GM23338 (cell line): Measurements from ENCODE around the gene KLHL40. TPM values are rescaled to one million over a fixed set of nuclear protein-coding genes. Genes with fewer than 3 reads are reported as not detected.

Source experiments
- ATAC-seq: fragments of 200-7000 bp; cut with Tn5 transposase; 3 replicates; pipeline ENCODE4 v1.9.1; 2020
- DNase-seq: peaks from one replicate; pipeline ENCODE4 v3.0.0-alpha.2; 2015; ENCODE audit warnings: low spot score
- H2AFZ ChIP-seq: fragments of 200-600 bp; sonication (generic); 2 replicates; pipeline ENCODE4 v1.8.0; 2016; ENCODE audit warnings: antibody characterized with exemption, mild to moderate bottlenecking, moderate library complexity
- H3F3A ChIP-seq: fragments of 200-600 bp; sonication (generic); replicated peaks from 2 replicates; pipeline ENCODE4 v1.8.0; 2017; ENCODE audit warnings: antibody characterized with exemption, mixed run types, low read depth
- H3K27ac ChIP-seq: fragments of 200-600 bp; sonication (generic); 2 replicates; pipeline ENCODE4 v1.6.1; 2016; ENCODE audit warnings: low read depth
- H3K27me3 ChIP-seq: fragments of 200-600 bp; sonication (generic); 2 replicates; pipeline ENCODE4 v1.8.0; 2016; ENCODE audit warnings: mild to moderate bottlenecking, mixed run types, moderate library complexity; ENCODE audit not compliant: insufficient read depth
- H3K36me3 ChIP-seq: fragments of 200-600 bp; sonication (generic); 2 replicates; pipeline ENCODE4 v1.8.0; 2016; ENCODE audit warnings: mild to moderate bottlenecking; ENCODE audit not compliant: insufficient read depth
- H3K4me1 ChIP-seq: fragments of 200-600 bp; sonication (generic); 2 replicates; pipeline ENCODE4 v1.8.0; 2016; ENCODE audit warnings: mild to moderate bottlenecking, moderate library complexity; ENCODE audit not compliant: insufficient read depth
- H3K4me2 ChIP-seq: fragments of 200-600 bp; sonication (generic); 2 replicates; pipeline ENCODE4 v1.7.1; 2017; ENCODE audit warnings: mixed run types
- H3K4me3 ChIP-seq: fragments of 200-600 bp; sonication (generic); 2 replicates; pipeline ENCODE4 v1.6.1; 2016; ENCODE audit warnings: mixed run types
- H3K79me2 ChIP-seq: fragments of 200-600 bp; sonication (generic); replicated peaks from 2 replicates; pipeline ENCODE4 v1.8.0; 2017; ENCODE audit warnings: mild to moderate bottlenecking; ENCODE audit not compliant: insufficient read depth
- H3K9me2 ChIP-seq: fragments of 200-600 bp; sonication (generic); 2 replicates; pipeline ENCODE4 v1.8.0; 2017; ENCODE audit not compliant: insufficient read depth
- H4K20me1 ChIP-seq: fragments of 200-600 bp; sonication (generic); replicated peaks from 2 replicates; pipeline ENCODE4 v1.8.0; 2017; ENCODE audit warnings: mild to moderate bottlenecking; ENCODE audit not compliant: insufficient read depth
- H3K27ac Mint-ChIP-seq: 2 replicates; pipeline ENCODE4 v1.8.0; 2020; ENCODE audit warnings: inconsistent platforms, mild to moderate bottlenecking, moderate library complexity, mixed read lengths
- H3K27me3 Mint-ChIP-seq: 3 replicates; pipeline ENCODE4 v1.8.0; 2022; ENCODE audit warnings: low read depth, mild to moderate bottlenecking, moderate library complexity, mixed read lengths, inconsistent platforms; ENCODE audit not compliant: insufficient read depth, poor library complexity
- H3K36me3 Mint-ChIP-seq: 3 replicates; pipeline ENCODE4 v1.8.0; 2021; ENCODE audit warnings: low read depth, mild to moderate bottlenecking, inconsistent platforms, moderate library complexity, mixed read lengths
- H3K4me1 Mint-ChIP-seq: 3 replicates; pipeline ENCODE4 v1.8.0; 2020; ENCODE audit warnings: mild to moderate bottlenecking, inconsistent platforms, mixed read lengths
- H3K4me3 Mint-ChIP-seq: 3 replicates; pipeline ENCODE4 v1.8.0; 2021; ENCODE audit warnings: moderate library complexity, mild to moderate bottlenecking, inconsistent platforms, mixed read lengths
- H3K9me3 Mint-ChIP-seq: 3 replicates; pipeline ENCODE4 v1.8.0; 2020; ENCODE audit warnings: moderate library complexity, mild to moderate bottlenecking, inconsistent platforms, mixed read lengths
- ETS1 ChIP-seq: IDR thresholded peaks from 2 replicates; pipeline ENCODE4 v1.6.1; 2016; ENCODE audit warnings: antibody characterized with exemption
- EZH2 ChIP-seq: fragments of 200-600 bp; sonication (generic); IDR thresholded peaks from one replicate; pipeline ENCODE4 v1.8.0; 2017; ENCODE audit warnings: antibody characterized with exemption, mild to moderate bottlenecking, low read depth; ENCODE audit not compliant: unreplicated experiment
- EZH2phosphoT487 ChIP-seq: fragments of 200-600 bp; sonication (generic); IDR thresholded peaks from one replicate; pipeline ENCODE4 v1.8.1; 2018; ENCODE audit warnings: antibody characterized with exemption; ENCODE audit not compliant: unreplicated experiment
- JUNB ChIP-seq: IDR thresholded peaks from one replicate; pipeline ENCODE4 v1.6.1; 2016; ENCODE audit warnings: antibody characterized with exemption; ENCODE audit not compliant: unreplicated experiment
- POLR2AphosphoS5 ChIP-seq: IDR thresholded peaks from 2 replicates; pipeline ENCODE4 v1.6.1; 2016; ENCODE audit warnings: antibody characterized with exemption, low read depth
- STAT1 ChIP-seq: IDR thresholded peaks from one replicate; pipeline ENCODE4 v1.6.1; 2016; ENCODE audit warnings: antibody characterized with exemption; ENCODE audit not compliant: unreplicated experiment
- ZNF114 ChIP-seq: fragments of 250-450 bp; sonication (Bioruptor Pico); IDR thresholded peaks from 2 replicates; pipeline ENCODE4 v1.5.0; 2020; ENCODE audit warnings: mild to moderate bottlenecking, moderate library complexity
- ZNF331 ChIP-seq: fragments of 250-450 bp; sonication (Bioruptor Pico); IDR thresholded peaks from 2 replicates; pipeline ENCODE4 v1.5.0; 2020; ENCODE audit warnings: low read depth, mild to moderate bottlenecking, moderate library complexity
- ZNF462 ChIP-seq: fragments of 250-450 bp; sonication (Bioruptor Pico); IDR thresholded peaks from 2 replicates; pipeline ENCODE4 v1.5.0; 2020; ENCODE audit warnings: mild to moderate bottlenecking, moderate library complexity
- polyA plus RNA-seq: library from polyadenylated mRNA; unstranded; fragments of >200 nt; fragmentation: Nextera tagmentation; extraction: Ambion mirVana; gene quantifications from 2 replicates; pipeline ENCODE4 v1.2.1, GENCODE V29; 2016
- total RNA-seq: library from RNA; depleted of rRNA; stranded (reverse); fragments of >200 nt; shearing (Covaris generic); gene quantifications from 2 replicates; pipeline ENCODE4 v1.2.3, GENCODE V29; 2014
- TF ChIP-seq, protein P1 (sequence below): IDR thresholded peaks from one replicate; pipeline ENCODE4 v1.6.1; 2018; ENCODE audit warnings: antibody characterized with exemption; ENCODE audit not compliant: unreplicated experiment

The KLHL40 gene
- total and polyA plus RNA-seq, 2 experiments from 2014 or later: not detected

DNA sequence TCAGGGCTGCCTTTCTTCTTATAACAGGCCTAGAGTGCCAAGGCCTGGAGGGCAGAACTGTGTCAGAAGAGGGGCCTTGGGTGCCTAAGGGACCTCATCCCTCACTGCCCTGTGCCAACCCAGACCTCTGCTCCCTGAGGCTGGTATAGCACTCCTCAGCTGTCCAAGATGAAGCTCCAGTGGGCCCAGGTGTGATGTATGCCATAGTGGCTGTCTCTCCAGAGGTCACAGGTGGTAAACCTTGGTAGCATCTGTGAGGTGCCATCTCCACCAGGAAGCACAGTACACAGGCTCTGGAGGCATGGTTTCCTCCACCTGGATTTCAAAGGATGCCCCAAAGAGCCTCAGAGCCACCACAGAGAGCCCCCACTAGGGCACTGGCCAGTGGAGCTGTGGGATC lies 12.3 kb upstream of the KLHL40 start (continued):
- TF ChIP-seq ZNF462 (CRISPR knock-in tag) (no peak), EZH2phosphoT487 (no peak), ETS1 (no peak), POLR2AphosphoS5 (no peak), JUNB (no peak), STAT1 (no peak), EZH2 (no peak)

DNA sequence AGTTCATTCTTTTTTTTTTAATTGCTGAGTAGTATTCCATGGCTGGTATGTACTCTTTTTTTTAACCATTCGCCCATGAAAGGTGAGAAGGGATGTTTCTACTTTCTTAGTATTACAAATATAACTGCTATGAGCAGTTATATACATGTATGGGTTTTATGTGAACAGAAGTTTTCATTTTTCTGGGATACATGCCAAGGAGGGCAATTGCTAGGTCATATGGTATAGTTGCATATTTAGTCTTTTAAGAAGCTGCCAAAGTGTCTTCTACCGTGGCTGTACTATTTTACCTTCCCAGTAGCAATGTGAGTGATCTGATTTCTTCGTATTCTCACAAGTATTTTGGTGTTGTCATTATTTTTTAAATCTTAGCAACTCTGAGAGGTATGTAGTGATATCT lies 11.2 kb upstream of the KLHL40 start:
- no peak overlapping the region for H3K4me2 ChIP-seq
- no peaks in the 10 kb centered on the region for H3K79me2 ChIP-seq
- peaks cover 2% of the 10 kb centered on the region; the same call in 2 of the 3 replicates for H3K4me1 Mint-ChIP-seq
- H3K4me3 ChIP-seq: no peak overlapping the region
- no peak for ATAC-seq
- H2AFZ ChIP-seq: no peak overlapping the region
- H3K4me3 Mint-ChIP-seq: no peak overlapping the region
- 0 out of 2 replicates have a peak, but pooled peaks cover 9% of the 10 kb centered on the region for H3K9me2 ChIP-seq
- no peak for DNase-seq
- H3K9me3 Mint-ChIP-seq: peaks cover 12% of the 10 kb centered on the region; the same call in 1 of the 3 replicates
- H3K36me3 Mint-ChIP-seq: no peaks in the 10 kb centered on the region
- H3K27me3 Mint-ChIP-seq: no peaks in the 10 kb centered on the region
- no peak overlapping the region for H3K27ac Mint-ChIP-seq
- H3F3A ChIP-seq: no peaks in the 10 kb centered on the region
- no peaks in the 10 kb centered on the region for H3K27me3 ChIP-seq
- H4K20me1 ChIP-seq: no peaks in the 10 kb centered on the region
- H3K27ac ChIP-seq: no peak overlapping the region
- no peaks in the 10 kb centered on the region for H3K36me3 ChIP-seq
- no peaks in the 10 kb centered on the region for H3K4me1 ChIP-seq
- TF ChIP-seq, protein P1, sequence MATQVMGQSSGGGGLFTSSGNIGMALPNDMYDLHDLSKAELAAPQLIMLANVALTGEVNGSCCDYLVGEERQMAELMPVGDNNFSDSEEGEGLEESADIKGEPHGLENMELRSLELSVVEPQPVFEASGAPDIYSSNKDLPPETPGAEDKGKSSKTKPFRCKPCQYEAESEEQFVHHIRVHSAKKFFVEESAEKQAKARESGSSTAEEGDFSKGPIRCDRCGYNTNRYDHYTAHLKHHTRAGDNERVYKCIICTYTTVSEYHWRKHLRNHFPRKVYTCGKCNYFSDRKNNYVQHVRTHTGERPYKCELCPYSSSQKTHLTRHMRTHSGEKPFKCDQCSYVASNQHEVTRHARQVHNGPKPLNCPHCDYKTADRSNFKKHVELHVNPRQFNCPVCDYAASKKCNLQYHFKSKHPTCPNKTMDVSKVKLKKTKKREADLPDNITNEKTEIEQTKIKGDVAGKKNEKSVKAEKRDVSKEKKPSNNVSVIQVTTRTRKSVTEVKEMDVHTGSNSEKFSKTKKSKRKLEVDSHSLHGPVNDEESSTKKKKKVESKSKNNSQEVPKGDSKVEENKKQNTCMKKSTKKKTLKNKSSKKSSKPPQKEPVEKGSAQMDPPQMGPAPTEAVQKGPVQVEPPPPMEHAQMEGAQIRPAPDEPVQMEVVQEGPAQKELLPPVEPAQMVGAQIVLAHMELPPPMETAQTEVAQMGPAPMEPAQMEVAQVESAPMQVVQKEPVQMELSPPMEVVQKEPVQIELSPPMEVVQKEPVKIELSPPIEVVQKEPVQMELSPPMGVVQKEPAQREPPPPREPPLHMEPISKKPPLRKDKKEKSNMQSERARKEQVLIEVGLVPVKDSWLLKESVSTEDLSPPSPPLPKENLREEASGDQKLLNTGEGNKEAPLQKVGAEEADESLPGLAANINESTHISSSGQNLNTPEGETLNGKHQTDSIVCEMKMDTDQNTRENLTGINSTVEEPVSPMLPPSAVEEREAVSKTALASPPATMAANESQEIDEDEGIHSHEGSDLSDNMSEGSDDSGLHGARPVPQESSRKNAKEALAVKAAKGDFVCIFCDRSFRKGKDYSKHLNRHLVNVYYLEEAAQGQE: no peak
- TF ChIP-seq ZNF331 (CRISPR knock-in tag) (no peak), ZNF114 (CRISPR knock-in tag) (no peak)
